Urinary bladder (tissue), 4 donors: ENCODE measurements around the gene PBX1. TPM values are rescaled to one million over a fixed set of nuclear protein-coding genes. Genes with fewer than 3 reads are reported as not detected.
"Not testable (repeated sequence)": the region's sequence is repeated elsewhere in the genome, so short reads cannot be mapped to it uniquely, and the experiment has no call there.

Experiments
- DNase-seq: peaks from one replicate; pipeline ENCODE4 v3.0.0-alpha.2; 2015; ENCODE audit errors: extremely low spot score
- H3K27ac ChIP-seq: one replicate; pipeline ENCODE4 v1.5.1; 2013; ENCODE audit warnings: low read depth, mild to moderate bottlenecking, moderate library complexity
- H3K36me3 ChIP-seq: one replicate; pipeline ENCODE4 v1.6.1; 2013; ENCODE audit warnings: mild to moderate bottlenecking, moderate library complexity; ENCODE audit not compliant: insufficient read depth
- H3K4me1 ChIP-seq: one replicate; pipeline ENCODE4 v1.6.1; 2013; ENCODE audit warnings: mild to moderate bottlenecking, moderate library complexity; ENCODE audit not compliant: insufficient read depth
- H3K4me3 ChIP-seq: one replicate; pipeline ENCODE4 v1.5.1; 2013; ENCODE audit warnings: low read depth, low read length
- WGBS: extraction: QIAGEN DNeasy Blood & Tissue Kit; methylation state at CpG from one replicate; pipeline ENCODE4 v1.1.7; 2013; 5-methylcytosine and 5-hydroxymethylcytosine counted together
- polyA plus RNA-seq: library from polyadenylated mRNA; stranded (reverse); fragments of 200-250 nt; gene quantifications from one replicate; pipeline ENCODE4 v1.2.3, GENCODE V29; 2013
- total RNA-seq: library from RNA; depleted of rRNA; stranded (reverse); fragments of >200 nt; gene quantifications from one replicate; pipeline ENCODE4 v1.2.3, GENCODE V29; 2014
- donor health status: healthy with polysubstance abuse.
- donor health status: healthy.

Gene PBX1
- total and polyA plus RNA-seq, 2 donors = 67.8 to 241 TPM

DNA sequence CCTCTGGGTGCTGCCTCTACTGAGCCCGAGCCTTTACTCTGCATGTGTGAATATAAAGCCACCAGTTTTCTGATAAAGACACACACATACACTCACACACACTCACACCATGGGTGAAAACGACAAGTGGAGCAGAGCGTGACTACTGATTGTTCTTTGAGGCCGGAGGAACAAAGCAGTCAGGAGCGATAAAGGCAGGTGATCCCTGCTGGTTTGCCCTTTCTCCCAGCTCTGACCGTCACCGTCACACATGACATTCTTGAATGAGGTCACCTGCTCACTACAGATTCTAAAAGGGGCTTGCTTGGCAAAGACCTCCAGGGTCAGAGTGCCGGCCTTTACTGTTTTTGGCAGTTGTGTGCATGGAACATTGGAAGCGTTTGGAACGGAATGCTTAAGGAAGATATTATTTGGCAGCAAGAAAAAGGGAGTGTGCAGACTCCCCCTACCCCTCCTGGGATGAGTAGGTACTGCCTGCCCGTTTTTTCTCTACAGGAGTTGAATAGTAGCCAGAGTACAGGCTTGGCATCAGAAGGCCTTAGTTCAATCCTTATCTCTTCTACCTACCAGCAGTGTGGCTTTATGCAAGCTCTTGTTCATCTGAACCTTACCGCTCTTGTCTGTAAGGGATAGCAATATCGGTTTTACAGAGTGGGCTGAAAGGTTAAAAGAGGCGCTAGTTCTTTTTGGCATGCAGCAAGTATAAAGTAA is 79.7 kb downstream of the PBX1 start:
- Histone ChIP-seq H3K27ac (no peak overlapping the region), H3K4me3 (no peak overlapping the region), H3K36me3 (no peaks in the 10 kb centered on the region), H3K4me1 (peaks cover 2% of the 10 kb centered on the region)
- no peak for DNase-seq
- 58% methylated on average over 14 of the region's 14 CpGs for WGBS

DNA sequence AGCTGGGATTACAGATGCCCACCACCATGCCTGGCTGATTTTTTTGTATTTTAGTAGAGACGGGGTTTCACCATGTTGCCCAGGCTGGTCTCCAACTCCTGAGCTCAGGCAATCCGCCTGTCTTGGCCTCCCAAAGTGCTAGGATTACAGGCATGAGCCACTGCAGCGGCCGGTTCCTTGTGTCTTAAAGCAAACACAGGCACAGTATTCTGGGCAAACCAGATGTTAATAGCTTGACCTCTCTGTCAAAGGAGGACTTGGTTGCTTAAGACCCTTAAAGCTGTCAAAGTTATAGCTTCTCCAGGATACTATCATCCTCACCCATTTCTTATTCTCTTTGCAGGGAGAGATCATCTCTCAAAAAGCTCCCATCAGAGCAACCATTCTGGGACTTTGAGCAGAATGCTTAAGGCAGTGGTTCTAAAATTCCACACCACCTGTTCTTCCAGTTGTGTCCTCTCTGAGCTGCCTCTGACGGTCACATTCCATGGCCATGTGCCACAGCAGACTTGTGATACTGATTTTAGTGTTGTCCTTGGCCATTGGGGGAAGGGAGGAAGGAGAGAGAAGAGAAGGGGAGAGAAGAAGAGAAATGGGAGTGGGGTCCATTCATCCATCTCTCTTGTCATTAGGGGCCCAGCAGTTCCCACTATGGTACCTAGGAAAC is 81.8 kb downstream of the PBX1 start:
- H3K4me3 ChIP-seq = no peak overlapping the region
- H3K27ac ChIP-seq = no peak overlapping the region
- DNase-seq = no peak
- H3K4me1 ChIP-seq = peaks cover 4% of the 10 kb centered on the region
- WGBS = 32% methylated on average over 5 of the region's 5 CpGs
- no peaks in the 10 kb centered on the region for H3K36me3 ChIP-seq

DNA sequence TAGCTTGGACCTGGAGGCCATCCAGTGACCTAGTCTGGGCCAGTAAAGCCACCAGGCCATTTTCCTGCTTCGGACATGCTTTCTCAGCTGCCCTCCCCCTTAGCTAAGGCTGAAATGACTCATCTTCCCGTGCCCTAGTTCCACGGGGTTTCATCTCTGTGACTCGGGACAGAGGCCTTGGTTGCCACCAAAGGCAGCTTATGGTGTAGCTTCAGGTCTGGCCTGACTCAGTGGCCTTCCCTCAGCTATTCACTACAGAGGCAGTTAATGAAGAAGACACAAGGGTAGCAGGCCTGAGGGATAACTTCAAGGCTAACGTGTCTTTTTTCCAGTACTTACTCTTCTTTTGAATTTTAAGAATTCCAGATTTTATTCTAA is 82.4 kb downstream of the PBX1 start:
- H3K36me3 ChIP-seq = no peaks in the 10 kb centered on the region
- no peak overlapping the region for H3K4me3 ChIP-seq
- WGBS = 39% methylated on average over 5 of the region's 5 CpGs
- H3K27ac ChIP-seq = no peak overlapping the region
- no peak for DNase-seq
- H3K4me1 ChIP-seq = peaks cover 4% of the 10 kb centered on the region

DNA sequence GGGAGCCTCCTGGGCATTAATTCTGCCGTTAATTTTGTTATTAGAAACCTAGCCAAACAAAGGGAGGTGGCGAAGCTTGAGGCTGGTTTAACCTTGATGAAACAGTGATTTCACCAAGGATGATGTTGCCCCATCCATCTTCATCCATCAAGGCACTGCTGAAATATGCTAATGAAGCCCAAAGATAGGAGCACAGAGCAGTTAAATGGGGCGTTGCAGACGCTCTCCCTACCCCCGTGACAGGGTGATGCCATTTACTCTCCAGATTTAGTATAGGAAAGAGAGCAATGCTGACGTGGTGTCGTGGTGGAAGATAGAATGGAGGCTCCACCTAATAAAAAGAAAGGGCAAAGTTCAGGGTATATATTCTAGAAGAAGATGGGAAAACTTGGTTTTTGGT is 84.0 kb downstream of the PBX1 start:
- no peak overlapping the region for H3K27ac ChIP-seq
- H3K4me3 ChIP-seq = no peak overlapping the region
- no peak for DNase-seq
- peaks cover 1% of the 10 kb centered on the region for H3K4me1 ChIP-seq
- 82% methylated on average over 7 of the region's 7 CpGs for WGBS
- no peaks in the 10 kb centered on the region for H3K36me3 ChIP-seq

DNA sequence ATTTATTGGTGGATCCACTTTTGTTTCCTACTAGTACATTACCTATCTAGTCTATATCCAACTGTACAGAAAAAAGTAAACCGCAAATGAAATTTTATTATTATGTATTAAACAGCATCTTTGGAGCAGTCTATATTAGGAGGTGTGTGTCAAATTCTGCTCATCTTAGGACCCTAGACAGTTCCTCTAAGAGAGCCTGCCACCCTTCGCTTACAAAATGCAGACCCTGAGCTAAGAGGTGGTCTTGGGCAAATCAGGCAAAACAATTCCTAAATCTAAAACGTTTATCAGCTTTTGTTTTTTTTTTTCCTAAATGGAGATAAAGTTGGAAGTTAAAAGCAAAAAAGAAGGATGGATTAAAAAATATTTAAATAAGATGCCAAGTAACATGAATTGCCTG is 85.3 kb downstream of the PBX1 start:
- Histone ChIP-seq H3K36me3 (no peaks in the 10 kb centered on the region), H3K27ac (no peak overlapping the region), H3K4me3 (no peak overlapping the region), H3K4me1 (peaks cover 1% of the 10 kb centered on the region)
- 51% methylated on average over 3 of the region's 3 CpGs for WGBS
- DNase-seq = no peak

DNA sequence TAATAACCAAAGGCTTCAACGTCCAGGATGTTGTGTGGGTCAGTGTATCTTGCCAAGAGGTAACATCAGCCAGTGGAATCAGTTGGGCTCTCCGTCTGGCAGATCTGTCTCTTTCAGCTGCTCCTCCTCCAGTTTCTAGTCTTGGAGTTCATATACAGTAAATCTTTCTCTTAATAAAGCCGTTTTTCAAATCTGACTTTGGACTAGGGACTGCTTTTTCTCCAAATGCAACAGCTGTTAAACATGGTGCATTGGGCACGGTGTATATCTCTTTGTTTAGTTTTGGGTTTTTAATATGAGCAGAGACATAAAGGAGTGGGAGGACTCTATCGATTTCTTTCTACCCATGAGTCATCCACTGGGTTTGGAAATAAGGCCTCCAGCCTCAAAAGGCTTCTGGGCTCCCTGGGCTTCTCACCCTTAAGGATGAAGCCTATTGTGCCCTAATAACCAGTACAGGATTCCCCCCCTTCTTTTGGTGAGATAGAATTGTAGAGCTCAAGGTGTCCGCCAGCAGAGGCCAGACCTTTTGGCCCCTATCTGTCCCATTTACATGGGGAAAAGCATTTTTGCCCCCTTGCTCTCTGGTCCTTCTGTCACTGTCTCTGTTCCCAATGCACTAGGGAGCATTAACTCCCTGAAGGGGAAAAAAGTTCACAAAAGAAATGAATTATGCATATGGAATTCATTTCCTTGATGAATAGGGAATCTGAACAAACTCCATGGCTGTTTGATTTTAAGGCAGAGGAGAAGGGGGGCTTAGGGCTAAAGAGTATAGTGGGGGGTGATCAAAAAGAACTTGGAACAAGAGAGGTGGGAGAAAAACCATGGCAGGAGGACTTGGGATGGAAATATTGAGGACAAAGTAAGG is 86.0 kb downstream of the PBX1 start:
- H3K4me1 ChIP-seq = peaks cover 1% of the 10 kb centered on the region
- no peak overlapping the region for H3K27ac ChIP-seq
- 19% methylated on average over 6 of the region's 6 CpGs for WGBS
- H3K36me3 ChIP-seq = no peaks in the 10 kb centered on the region
- no peak overlapping the region for H3K4me3 ChIP-seq
- peak; percentile 41 for DNase-seq

DNA sequence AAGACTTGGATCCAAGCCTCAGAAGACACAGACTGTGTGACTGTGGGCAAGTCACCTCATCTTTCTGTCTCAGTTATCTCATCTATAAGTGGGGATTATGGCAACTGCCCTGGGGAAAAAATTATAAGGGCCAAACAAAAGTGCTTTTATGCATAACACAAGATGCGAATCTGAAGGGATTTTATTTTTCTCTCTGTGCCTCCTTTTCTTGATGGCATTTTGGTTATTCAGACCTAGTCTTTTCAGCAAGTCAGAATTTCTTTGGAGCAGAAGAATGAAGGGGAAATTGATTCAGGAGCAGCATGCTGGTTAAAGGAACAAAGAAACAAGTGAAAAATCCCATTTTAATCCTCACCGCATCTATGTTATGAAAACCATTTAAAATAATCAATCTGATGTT is 86.9 kb downstream of the PBX1 start:
- peaks cover 1% of the 10 kb centered on the region for H3K4me1 ChIP-seq

DNA sequence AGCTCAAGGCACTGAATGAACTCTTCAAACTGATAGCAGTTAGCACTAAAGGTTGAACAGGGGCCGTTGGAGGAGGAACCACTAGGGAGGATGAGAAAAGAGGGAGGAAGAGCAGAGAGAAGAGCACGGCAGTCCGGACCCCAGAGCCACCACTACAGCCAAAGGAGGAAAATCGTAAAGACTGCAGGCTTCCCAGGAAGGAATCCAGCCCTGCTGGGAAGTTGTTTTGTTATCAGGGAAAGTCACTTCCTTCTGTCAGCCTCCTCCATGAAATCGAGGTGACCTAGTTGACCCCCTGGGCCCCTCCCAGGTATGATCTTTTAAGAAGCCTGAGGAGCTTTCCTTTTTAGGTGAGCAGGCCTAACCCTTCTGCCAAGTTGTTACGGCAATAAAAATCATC is 88.2 kb downstream of the PBX1 start:
- H3K4me3 ChIP-seq = no peak overlapping the region
- no peaks in the 10 kb centered on the region for H3K36me3 ChIP-seq
- WGBS = 27% methylated on average over 6 of the region's 6 CpGs
- peaks cover 1% of the 10 kb centered on the region for H3K4me1 ChIP-seq
- peak; percentile 56 for DNase-seq
- H3K27ac ChIP-seq = no peak overlapping the region

More for the DNA sequence above, 86.9 kb downstream of the PBX1 start:
- Histone ChIP-seq H3K4me3 (no peak overlapping the region), H3K36me3 (no peaks in the 10 kb centered on the region), H3K27ac (no peak overlapping the region)
- 91% methylated on average over 2 of the region's 2 CpGs for WGBS
- no peak for DNase-seq

DNA sequence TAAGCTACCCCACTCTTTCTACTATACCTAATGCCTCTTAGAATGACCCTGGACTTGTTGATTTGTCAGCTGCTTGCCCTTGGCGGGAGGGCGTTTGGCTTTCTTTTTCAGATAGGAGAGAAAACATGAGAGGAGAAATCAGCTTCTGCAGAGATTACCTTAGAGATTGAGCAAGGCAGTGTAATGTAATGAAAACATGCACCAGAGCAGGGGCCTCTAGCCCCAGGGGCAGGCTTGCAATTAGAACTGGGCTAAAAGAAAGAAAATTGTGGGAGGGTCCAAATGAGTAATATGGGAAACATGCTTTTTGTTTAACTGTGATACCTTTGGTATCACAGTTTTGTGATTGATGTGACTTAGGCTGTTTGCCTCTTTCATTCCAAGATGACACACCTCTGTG is 89.7 kb downstream of the PBX1 start:
- Histone ChIP-seq H3K27ac (peak overlapping the region; percentile 13), H3K4me3 (no peak overlapping the region), H3K4me1 (peaks cover 1% of the 10 kb centered on the region), H3K36me3 (no peaks in the 10 kb centered on the region)
- 41% methylated on average over 2 of the region's 2 CpGs for WGBS
- DNase-seq = no peak

DNA sequence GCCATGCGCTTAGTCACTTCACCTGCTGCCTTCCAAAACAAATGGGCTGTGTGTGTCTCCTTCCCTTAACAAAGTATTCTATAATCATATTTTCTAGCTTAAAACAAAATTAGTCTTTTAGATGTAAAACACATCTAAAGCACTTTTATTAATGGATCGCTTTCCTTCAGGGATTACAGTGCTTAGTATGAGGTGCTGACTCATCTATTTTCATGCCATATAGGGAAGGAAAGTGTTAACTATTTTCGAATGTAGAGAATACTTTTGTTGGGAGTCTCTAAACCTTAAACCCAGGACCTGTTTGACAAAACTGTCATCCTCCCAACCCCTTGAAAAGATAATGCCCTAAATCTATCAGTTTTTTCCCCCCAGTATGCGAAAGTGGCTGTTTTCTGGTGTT is 90.2 kb downstream of the PBX1 start:
- Histone ChIP-seq H3K4me1 (peaks cover 1% of the 10 kb centered on the region), H3K36me3 (no peaks in the 10 kb centered on the region), H3K4me3 (no peak overlapping the region), H3K27ac (no peak overlapping the region)
- DNase-seq = no peak
- WGBS = 70% methylated on average over 4 of the region's 4 CpGs

DNA sequence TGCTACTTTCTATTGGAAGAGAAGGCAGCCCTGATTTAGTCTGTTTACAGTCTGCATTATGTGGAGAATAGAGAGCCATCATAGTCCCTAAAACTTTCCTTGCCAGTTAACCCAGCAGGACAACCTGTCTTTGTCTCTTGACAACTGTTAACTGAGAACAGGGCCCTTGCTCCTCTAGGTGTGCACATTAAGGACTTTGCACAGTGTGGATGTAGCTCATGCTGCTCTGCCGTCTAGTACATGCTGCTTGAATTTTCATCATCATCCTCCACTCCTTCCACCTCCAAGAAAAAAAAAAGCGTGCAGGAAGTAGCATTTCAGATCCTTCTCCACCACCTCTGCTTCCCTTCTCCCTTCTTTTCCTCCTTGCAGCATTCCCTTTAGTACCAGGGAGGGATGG is 91.5 kb downstream of the PBX1 start:
- 76% methylated on average over 2 of the region's 2 CpGs for WGBS
- no peaks in the 10 kb centered on the region for H3K36me3 ChIP-seq
- DNase-seq = no peak
- no peaks in the 10 kb centered on the region for H3K4me1 ChIP-seq
- H3K27ac ChIP-seq = no peak overlapping the region
- no peak overlapping the region for H3K4me3 ChIP-seq

DNA sequence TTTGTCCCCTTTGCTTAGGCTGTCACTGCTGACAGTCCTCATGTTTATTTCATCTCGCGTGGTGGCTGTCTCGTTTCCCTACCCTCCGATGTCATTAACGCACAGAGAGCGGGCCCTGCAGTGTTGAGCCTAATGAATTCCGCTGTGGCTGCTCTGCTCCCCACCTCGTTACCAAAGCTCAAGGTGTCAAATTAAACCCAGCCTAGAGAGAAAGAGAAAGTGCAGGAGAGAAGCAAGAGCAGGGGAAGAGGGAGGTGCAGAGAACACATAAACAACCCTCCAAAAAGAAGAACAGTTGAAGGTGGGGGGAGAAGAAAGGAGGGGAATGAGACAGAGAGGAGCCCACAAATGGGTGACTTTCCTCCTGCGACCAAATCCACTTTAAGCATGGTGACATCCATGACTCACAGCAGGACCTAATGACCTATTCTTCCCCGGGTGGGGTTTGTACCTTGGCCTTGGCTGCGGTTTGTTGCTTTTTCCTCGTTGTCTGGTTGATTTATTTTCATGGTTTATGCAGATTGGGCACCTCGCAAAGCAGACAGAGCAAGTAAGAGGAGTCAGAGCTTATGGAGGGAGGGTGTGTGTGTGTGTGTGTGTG is 92.5 kb downstream of the PBX1 start:
- Histone ChIP-seq H3K27ac (peak overlapping the region; percentile 51), H3K36me3 (no peaks in the 10 kb centered on the region), H3K4me3 (no peak overlapping the region), H3K4me1 (no peaks in the 10 kb centered on the region)
- WGBS = 31% methylated on average over 13 of the region's 13 CpGs
- DNase-seq = no peak

DNA sequence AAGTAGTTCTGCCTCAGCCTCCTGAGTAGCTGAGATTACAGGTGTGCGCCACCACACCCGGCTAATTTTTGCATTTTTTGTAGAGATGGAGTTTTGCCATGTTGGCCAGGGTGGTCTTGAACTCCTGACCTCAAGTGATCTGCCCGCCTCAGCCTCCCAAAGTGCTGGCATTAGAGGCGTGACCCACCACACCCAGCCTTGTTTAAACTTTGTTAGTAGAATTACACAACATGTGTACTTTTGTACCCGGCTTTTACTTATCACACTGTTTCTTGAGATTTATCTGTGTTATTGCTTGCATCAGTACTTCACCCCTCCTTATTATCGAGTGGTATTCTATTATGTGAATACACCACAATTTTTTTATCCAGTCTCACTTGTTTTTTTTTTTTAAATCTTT is 94.0 kb downstream of the PBX1 start:
- not testable (repeated sequence) for H3K27ac ChIP-seq

More for the DNA sequence above, 94.0 kb downstream of the PBX1 start:
- not testable (repeated sequence) for H3K4me3 ChIP-seq, DNase-seq, H3K4me1 ChIP-seq, H3K36me3 ChIP-seq
- 84% methylated on average over 6 of the region's 6 CpGs for WGBS
